ENCODE measurements around the gene RIIAD1.
"Not testable (repeated sequence)": the region's sequence is repeated elsewhere in the genome, so short reads cannot be mapped to it uniquely, and the experiment has no call there.

The RIIAD1 gene

DNA sequence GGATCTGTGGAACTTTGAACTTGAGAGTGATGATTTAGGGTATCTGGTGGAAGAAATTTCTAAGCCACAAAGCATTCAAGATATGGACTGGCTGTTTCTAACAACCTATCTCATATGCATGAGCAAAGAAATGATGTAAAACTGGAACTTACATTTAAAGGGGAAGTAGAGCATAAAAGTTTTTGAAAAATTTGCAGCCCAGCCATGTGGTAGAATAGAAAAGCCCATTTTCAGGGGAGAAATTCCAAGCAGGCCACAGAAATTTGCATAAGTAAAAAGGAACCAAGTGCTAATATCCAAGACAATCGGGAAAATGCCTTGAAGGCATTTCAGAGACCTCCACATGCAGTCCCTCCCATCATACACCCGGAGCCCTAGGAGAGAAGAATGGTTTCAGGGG, 15.7 kb downstream of the RIIAD1 start:
- no peak for DNase-seq

DNA sequence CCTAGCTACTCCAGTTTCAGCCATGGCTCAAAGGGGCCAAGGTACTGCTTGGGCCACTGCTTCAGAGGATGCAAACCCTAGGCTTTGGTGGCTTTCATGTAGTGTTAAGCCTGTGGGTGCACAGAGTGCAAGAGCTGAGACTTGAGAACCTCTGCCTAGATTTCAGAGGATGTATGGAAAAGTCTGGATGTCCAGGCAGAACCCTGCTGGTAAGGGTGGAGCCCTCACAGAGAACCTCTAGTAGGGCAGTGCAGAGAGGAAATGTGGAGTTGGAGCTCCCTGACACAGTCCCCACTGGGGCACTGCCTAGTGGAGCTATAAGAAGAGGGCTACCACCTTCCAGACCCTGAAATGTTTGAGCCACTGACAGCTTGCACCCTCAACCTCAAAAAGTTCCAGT, 16.2 kb downstream of the RIIAD1 start:
- no peak for DNase-seq

DNA sequence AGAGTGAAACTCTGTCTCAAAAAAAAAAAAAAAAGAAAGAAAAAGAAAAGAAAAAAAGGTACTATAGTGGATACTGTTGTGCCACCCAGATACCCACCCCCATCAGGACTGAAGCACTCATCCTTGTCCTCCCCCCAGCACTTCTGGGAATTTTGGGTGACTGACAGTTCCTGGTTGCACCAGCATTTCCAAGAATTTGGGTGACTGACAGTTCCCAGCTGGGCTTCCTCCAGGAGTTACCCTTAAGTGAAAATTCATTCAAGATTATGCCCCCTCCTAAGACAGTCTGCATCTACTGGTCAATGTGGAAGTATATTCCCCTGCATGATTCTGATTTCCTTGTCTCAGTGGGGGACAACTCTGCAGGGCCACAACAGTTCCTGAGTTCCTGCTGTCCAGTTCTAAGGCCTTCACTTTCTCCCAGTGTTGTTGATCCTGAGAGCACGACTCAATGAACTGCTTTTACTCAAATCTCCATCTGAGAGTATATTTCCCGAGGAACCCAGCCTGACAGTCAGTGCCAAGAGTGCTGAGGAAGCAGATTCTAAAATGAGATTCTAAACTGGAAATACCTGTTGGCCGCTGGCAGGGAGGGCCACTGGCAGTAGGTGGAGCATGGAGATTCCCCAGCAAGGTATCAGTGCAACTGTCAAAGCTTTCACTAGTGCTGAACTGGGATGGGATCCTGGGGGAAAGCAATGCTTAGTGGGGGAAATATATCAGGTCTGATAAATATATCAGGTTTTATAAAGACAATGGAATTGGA, 18.5 kb downstream of the RIIAD1 start:
- no peak for DNase-seq

DNA sequence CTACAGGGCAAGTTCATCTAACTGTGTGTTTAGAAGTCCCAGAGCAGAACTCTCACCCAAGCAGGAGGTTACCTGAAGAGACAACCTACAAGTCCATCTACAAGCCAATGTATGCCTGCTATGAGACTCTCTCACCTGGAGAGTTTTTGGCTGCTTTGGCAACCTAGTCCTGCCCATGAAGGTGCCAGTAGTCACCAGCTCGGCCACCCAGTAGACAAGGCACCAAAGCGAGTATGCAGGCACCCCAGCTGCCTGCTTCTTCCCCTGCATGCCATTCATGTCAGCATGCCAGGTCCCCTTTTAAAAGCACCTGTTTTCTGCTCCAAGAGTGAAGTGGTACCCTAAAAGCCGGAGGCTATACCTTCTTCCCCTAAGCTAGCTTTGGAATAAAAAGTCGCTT, 20.2 kb downstream of the RIIAD1 start:
- no peak for DNase-seq

DNA sequence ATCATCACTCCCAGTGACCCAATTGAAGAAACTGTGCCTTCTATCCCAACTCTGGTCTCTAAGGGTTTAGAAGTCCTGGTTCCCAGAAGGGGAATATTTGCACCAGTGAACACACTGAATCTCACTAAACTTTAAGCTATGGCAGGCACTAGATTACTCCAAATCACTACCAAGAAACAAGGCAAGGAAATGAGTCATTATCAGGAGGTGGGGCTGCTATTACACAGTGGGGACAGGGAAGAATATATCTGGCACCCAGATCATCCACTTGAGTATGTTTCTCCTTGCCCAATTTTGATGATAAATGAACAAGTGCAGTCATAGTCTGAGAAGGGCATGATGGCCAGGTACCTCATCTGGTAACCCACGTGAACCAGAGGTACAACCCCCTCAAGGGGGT, 35.0 kb downstream of the RIIAD1 start:
- no peak for DNase-seq

DNA sequence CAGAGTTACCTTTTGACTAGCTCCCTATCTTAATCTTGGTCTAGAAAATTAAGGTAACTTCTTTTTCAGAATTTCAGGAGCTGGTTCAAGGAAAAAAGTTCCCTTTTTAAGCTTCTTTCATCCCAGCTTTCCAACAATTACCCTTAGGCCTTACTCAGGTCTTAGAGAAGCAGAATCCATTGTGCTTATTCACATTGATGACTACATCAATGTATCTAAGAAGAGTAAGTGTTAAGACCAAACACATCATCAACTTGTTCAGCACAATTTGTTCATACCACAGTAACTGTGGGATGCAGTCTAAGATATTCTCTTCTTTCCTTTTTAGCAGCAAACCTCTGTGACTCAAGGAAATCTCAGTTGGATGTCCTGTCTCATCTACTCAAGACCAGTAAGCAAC, 37.9 kb downstream of the RIIAD1 start:
- DNase-seq = no peak

DNA sequence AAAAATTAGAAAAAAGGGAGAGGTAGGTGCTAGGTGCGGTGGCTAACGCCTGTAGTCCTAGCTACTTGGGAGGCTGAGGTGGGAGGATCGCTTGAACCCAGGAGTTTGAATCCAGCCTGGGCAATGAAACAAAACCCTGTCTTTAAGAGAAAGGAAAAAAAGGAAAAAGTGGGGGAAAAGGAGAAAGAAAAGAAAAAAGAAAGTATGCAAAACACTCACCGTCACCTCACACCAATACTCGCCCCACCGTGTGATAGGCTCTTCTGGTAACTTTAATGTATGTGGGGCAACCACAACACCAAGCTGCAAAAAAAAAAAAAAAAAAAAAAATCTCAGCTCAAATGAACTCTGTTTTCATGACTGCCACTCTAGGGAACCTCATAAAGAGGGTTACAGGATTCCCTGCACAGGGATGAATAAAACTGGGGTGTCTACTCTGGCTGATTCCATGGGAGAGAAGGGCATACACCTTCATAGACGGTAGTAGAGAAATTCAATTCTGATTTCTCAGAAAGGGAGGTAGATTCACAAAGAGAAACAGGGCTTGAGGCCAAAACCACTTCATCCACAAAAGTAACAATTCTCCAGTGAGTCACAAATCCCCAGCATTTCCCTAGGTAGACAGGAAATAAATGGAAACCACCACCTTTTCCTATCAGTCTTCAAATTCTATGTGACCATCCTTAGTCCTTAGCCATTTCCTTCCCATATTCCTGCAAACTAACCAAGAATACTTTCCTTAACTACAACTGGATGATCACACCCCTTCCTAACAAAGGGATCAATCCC, 39.5 kb downstream of the RIIAD1 start:
- no peak for DNase-seq

DNA sequence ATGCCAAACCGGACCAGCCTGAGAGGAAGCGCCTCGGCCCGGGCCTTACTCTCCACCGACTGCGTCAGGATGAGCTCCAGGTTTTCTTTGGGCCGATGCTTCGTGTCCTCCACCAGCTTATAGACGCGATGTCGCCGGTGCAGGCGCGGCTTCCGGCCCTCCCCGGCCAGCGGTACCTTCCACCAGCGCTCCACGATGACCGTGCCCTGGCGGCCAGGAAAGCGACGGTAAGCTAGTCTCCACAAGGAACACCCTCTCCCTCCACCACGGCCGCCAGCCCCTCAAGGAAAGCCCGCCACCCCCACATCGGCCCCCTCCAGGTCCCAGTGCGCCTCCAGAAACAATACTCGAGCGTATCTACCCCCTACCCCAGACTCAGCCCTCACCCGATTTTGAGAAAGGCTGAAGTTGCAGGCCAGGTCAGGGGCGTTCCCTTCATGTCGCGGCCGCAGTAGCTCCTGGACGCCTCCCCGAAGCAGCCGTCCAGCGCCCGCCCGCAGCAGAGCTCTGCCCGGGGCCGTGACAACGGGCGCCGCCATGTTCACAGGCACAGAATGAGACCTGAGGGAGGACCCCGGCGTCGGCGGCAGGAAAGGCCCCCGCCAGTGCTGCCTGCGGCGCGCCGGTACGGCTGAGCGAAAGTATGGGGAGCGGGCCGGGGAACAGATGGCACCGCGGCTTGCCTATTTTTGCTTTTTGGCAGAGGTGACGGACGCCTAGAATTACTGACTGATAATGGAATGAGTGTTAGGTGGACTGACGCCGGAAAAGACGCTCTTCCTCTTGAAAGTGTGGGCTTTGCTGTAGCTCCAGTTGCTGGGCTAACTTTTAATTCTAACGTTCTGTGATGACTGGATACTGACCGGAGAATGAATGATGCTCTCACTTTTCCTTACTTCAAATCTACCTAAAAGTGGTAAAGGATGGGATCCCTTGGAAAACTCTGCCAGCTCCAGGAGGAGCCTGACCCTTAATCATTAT, 41.9 kb downstream of the RIIAD1 start, which contains the start of gene MRPL9:
Gene MRPL9, minus strand, starts transcription at position 556 of the 981 bp plus-strand sequence. Its CDS starts 17 bp downstream, at position 539.
- DNase-seq = peak; percentile 89

DNA sequence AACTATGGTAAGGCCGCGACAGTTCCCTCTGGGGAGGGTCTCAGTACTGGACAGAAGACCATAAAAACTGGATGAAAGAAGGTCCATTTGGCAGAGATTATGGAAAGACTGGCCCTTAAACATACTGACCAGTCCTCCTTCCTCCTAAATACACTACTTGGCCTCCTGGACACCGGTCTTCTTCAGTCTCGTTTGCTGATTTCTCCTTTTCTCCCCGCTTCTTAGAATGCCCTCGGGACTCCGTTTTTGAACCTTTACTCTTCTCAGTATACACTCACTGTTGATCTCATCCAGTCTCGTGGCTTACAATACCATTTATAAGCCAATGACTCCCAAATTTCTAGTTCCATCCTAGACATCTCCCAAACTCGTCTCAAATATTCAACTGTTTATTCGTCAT, 42.7 kb downstream of the RIIAD1 start:
- DNase-seq = no peak

DNA sequence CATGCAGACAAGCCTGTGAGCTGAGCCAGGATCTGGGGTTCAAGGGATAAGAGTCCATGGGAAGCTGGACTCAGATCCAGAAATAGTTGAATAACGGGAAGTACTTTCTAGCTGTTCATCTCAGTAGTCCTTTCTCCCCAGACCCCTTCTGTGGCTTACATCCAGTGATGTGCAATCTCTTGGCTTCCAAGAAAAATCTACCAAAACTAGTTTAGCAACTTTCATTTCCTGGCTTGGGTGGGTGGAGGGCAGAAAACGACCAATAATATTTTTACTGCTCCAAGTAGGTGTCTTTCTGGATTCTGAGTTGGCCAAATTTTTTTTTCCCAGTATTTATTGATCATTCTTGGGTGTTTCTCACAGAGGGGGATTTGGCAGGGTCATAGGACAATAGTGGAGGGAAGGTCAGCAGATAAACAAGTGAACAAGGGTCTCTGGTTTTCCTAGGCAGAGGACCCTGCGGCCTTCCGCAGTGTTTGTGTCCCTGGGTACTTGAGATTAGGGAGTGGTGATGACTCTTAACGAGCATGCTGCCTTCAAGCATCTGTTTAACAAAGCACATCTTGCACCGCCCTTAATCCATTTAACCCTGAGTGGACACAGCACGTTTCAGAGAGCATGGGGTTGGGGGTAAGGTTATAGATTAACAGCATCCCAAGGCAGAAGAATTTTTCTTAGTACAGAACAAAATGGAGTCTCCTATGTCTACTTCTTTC, 47.2 kb downstream of the RIIAD1 start:
- DNase-seq = not testable (repeated sequence)

DNA sequence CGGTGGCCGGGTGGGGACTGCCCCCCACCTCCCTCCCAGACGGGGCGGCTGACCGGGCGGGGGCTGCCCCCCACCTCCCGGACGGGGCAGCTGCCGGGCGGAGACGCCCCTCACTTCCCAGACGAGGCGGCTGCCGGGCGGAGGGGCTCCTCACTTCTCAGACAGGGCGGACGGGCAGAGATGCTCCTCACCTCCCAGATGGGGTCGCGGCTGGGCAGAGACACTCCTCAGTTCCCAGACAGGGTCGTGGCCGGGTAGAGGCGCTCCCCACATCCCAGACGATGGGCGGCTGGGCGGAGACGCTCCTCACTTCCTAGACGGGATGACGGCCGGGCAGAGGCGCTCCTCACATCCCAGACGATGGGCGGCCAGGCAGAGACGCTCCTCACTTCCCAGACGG, 47.9 kb downstream of the RIIAD1 start:
- DNase-seq = not testable (repeated sequence)

DNA sequence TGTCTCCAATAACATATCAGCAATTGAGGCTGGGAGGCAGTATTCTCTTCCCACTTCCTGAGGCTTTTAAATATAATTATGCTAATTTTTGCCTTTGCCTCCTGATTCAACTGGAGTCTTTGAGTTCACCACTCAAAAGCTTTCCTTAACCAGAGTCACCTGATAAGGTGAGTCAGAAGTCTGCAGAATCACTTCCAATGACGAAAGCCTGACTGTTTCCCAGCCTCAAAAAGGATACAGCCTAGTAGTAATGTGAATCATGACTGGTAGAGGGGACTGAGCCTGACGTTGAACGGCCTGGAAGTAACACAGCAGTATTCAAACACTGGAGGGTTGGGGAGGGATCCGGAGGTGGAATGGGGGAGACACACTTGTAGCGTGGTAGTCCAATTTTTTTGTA, 52.4 kb downstream of the RIIAD1 start:
- DNase-seq = no peak

DNA sequence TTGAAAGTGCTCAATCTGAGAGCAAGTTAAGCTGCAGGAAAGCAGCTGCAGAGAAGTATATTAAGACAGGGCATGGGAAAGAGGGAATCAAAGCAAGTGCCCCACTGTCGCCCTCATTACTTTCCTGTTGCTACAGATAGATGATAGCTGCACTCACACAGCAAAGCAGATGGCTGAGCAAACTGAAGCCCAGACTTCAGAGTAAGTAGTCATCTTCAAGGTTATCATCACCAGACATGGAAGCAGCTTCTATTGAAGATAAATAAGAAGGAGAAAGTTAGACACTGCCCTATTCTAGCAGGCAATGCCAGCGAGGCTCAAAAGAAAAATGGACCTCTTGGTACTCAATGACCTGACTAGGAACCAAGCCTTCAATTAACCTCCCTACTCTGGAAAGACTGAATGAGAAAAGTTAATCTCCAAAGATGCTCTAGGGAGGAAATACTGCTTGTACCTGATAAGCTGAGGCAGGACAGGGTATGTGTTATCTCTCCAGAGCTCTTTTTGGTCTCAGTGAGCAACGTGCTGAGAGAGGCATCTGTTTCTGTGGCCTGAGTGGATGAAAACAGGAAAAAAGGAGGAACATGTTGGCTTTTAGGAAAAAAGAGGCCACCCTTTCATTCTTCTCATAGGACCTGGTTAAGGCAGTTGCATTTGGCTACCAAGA, 53.1 kb downstream of the RIIAD1 start:
- no peak for DNase-seq

DNA sequence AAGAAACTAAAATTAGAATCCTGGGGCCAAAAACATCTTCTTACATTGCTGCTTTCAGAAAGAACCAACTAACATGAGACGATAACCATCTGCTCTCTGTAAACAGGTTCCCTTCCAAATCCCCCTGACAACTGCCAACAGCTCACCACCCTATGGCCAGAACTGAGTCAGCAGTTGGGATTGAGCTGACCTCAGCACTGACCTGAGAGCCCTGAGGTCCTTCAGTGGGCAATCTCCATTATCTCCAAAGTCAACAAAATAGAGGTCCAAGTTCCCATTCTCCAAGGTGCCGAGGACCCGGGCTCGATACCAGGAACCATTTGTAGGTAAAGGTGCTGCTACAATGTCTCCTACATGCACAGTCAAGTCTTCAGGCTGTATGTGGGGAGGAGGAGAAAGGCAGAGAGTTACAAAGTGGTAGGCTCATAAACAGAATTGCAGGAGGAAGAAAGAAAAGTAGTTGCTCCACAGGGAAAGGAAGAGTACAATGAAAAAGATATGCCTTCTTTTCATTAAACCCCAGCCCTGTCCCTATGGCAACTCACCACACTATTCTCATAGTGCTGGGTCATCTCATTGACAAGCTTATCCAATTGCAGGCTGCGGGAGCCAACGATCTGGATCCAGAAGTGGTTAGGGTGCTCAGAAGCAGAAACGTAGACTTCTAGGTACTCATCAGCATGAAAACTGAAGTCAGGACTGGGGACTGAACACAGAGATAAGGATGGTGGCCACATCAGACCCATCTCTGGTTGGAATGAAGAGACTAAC, 54.8 kb downstream of the RIIAD1 start:
- DNase-seq = no peak

DNA sequence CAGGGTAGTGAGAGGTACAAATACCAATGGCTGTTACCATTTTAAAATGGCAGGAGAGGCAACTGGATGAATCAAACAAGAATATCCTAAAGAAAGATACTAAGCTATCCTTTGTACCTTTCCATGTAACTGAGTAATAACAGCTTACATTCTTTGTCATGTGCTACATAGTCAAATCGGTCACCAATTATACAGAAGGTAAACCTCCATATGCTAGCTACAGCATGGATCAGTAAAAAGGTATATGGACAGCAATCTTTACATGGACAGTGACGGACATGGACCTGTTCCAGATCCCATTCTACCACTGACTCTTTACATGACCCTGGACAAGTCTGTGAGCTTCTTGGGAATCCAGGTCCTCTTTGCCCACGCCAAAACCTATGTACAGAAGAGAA, 55.3 kb downstream of the RIIAD1 start:
- no peak for DNase-seq

DNA sequence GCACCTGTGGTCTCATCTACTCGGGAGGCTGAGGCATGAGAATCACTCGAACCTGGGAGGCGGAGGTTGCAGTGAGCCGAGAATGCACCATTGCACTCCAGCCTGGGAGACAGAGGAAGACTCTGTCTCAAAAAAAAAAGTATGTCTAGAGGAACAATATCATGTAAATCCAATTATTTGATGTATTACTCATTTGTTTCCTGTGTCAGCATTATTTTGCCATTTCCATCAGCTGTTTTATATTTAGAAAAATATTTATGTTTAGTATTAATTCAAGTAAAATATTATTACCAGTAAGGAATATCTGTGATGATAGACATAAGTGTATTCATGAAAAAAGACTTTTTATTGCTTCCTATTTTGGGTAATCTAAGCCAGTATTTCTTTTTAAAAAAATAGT, 56.0 kb downstream of the RIIAD1 start:
- no peak for DNase-seq

All from activated naive CD4-positive, alpha-beta T cell treated with Interleukin-2 at 50 U/mL for 16 hours (primary cell).